ENCODE data around the gene BBS9. TPM values are rescaled to one million over a fixed set of nuclear protein-coding genes. Genes with fewer than 3 reads are reported as not detected.

The BBS9 gene
- total and polyA plus RNA-seq, 2 donors (not counting 1 experiment from before 2014, with no cell fraction given), result 8.4 to 45.2 TPM

DNA sequence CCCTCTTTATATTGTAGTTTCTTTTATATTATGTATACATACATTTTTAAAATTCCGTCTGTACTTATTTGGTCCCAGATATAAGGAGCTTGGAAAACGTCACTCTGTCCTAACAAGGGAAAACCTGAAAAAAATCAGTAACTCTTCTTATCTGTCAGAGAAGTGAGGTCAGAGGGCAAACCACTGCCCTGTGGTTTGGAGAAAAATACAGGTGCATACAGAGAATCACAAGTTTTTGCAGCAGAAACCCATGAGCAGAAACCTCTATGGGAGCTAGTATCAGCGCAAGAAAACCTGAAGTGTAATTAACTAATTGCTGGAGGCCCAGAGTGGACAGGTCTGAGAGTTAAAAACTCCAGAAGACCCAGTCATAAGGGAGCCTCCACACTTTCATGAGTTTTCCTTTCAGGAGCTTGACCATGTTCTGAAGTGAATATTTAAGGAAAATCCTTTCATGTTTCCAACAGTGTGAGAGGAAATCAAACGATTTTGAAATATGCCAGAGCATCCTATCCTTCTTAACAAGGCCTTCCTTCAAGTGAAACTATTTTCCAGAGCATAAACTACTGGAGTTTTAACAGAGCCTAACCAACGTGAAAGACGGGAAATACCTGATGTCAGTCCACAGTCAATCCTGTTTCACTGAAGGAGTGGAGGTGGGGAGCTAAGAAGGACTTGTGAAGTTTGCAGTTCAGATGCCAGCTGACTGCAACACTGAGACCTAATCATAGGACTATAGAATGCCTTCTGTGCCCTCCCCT is 485.2 kb downstream of the BBS9 start:
- Mint-ChIP-seq H3K4me1 (no peaks in the 10 kb centered on the region), H3K27me3 (no peaks in the 10 kb centered on the region), H3K27ac (no peak overlapping the region), H3K4me3 (no peak overlapping the region), H3K9me3 (ENCODE audit: insufficient read depth) (peaks cover 3% of the 10 kb centered on the region)
- 100% methylated on average over 3 of the region's 6 CpGs for WGBS (ENCODE audit: insufficient coverage)
- TF ChIP-seq EZH2 (IDR thresholded peaks at IDR 0.05; ENCODE audit: borderline replicate concordance, insufficient read depth, low read depth, low read length, poor library complexity, severe bottlenecking), result no peak
- TF ChIP-seq, protein P1, sequence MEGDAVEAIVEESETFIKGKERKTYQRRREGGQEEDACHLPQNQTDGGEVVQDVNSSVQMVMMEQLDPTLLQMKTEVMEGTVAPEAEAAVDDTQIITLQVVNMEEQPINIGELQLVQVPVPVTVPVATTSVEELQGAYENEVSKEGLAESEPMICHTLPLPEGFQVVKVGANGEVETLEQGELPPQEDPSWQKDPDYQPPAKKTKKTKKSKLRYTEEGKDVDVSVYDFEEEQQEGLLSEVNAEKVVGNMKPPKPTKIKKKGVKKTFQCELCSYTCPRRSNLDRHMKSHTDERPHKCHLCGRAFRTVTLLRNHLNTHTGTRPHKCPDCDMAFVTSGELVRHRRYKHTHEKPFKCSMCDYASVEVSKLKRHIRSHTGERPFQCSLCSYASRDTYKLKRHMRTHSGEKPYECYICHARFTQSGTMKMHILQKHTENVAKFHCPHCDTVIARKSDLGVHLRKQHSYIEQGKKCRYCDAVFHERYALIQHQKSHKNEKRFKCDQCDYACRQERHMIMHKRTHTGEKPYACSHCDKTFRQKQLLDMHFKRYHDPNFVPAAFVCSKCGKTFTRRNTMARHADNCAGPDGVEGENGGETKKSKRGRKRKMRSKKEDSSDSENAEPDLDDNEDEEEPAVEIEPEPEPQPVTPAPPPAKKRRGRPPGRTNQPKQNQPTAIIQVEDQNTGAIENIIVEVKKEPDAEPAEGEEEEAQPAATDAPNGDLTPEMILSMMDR (IDR thresholded peaks at IDR 0.05), result no peak
- H3K9me3 ChIP-seq (ENCODE audit: control extremely low read depth in 1 of 3, control insufficient read depth in 2 of 3, insufficient read depth in 1 of 3, low read length in 2 of 3), result no peaks in the 10 kb centered on the region
- H3K27me3 ChIP-seq (replicated peaks in 1 of 4; ENCODE audit: control extremely low read depth in 1 of 4, control insufficient read depth in 3 of 4, insufficient read depth in 4 of 4, low read length in 3 of 4), result no peaks in the 10 kb centered on the region
- CTCF ChIA-PET, result no interaction called here
- no peak overlapping the region for H3K4me2 ChIP-seq (replicated peaks; ENCODE audit: low read depth, low read length, poor library complexity, severe bottlenecking)
- no peaks in the 10 kb centered on the region for H3K79me2 ChIP-seq (ENCODE audit: control insufficient read depth, insufficient read depth, low read length)
- H3K4me3 ChIP-seq (ENCODE audit: control extremely low read depth in 1 of 5, extremely low read depth in 1 of 5, insufficient read depth in 1 of 5, low read depth in 2 of 5, low read length in 4 of 5), result no peak overlapping the region
- no peaks in the 10 kb centered on the region for H3K4me1 ChIP-seq (ENCODE audit: control insufficient read depth in 2 of 2, insufficient read depth in 2 of 2, low read length in 2 of 2)
- POLR2A ChIA-PET, result no interaction called here
- intact Hi-C loops (cut with micrococcal nuclease), result no loop called here
- ATAC-seq (ENCODE audit: low read depth), result no peak
- no peak overlapping the region for H3K9ac ChIP-seq (ENCODE audit: low read length)
- no peak for DNase-seq
- no peak overlapping the region for H3K27ac ChIP-seq (ENCODE audit: low read length in 2 of 2)
- H4K20me1 ChIP-seq (ENCODE audit: control insufficient read depth, insufficient read depth, low read length, poor library complexity, severe bottlenecking), result no peaks in the 10 kb centered on the region
- no peak overlapping the region for H2AFZ ChIP-seq (ENCODE audit: insufficient read depth, low read depth, low read length, poor library complexity, severe bottlenecking)
- H3K36me3 ChIP-seq (replicated peaks in 1 of 2; ENCODE audit: control extremely low read depth in 1 of 2, control insufficient read depth in 1 of 2, extremely low read depth in 1 of 2, insufficient read depth in 2 of 2, low read length in 1 of 2), result no peaks in the 10 kb centered on the region

DNA sequence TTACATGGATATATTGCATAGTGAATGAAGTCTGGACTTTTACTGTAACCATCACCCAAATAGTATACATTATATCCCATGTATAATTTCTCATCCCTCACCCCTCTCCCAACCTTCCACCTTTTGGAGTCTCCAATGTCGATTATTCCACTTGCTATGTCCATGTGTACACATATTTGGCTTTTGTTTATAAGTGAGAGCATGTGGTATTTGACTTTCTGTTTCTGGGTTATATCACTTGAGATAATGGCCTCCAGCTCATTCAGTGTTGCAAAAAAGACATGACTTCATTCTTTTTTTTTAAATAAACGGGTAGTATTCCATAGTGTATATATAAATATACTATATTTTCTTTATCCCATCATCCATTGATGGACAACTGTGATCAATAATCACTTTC is 487.4 kb downstream of the BBS9 start:
- CTCF ChIA-PET, result no interaction called here
- no peak overlapping the region for H3K4me3 Mint-ChIP-seq
- POLR2A ChIA-PET, result no interaction called here

More for the DNA sequence above, 487.4 kb downstream of the BBS9 start:
- no peak overlapping the region for H3K4me2 ChIP-seq (replicated peaks; ENCODE audit: low read depth, low read length, poor library complexity, severe bottlenecking)
- Mint-ChIP-seq H3K4me1 (no peaks in the 10 kb centered on the region), H3K27me3 (no peaks in the 10 kb centered on the region), H3K9me3 (ENCODE audit: insufficient read depth) (peaks cover 5% of the 10 kb centered on the region), H3K27ac (no peak overlapping the region)
- H3K4me1 ChIP-seq (ENCODE audit: control insufficient read depth in 2 of 2, insufficient read depth in 2 of 2, low read length in 2 of 2), result no peaks in the 10 kb centered on the region
- H3K4me3 ChIP-seq (ENCODE audit: control extremely low read depth in 1 of 5, extremely low read depth in 1 of 5, insufficient read depth in 1 of 5, low read depth in 2 of 5, low read length in 4 of 5), result no peak overlapping the region
- H3K79me2 ChIP-seq (ENCODE audit: control insufficient read depth, insufficient read depth, low read length), result no peaks in the 10 kb centered on the region
- no peak for ATAC-seq (ENCODE audit: low read depth)
- no peaks in the 10 kb centered on the region for H3K36me3 ChIP-seq (replicated peaks in 1 of 2; ENCODE audit: control extremely low read depth in 1 of 2, control insufficient read depth in 1 of 2, extremely low read depth in 1 of 2, insufficient read depth in 2 of 2, low read length in 1 of 2)
- TF ChIP-seq, protein P1 (IDR thresholded peaks at IDR 0.05), result no peak
- no peak for TF ChIP-seq EZH2 (IDR thresholded peaks at IDR 0.05; ENCODE audit: borderline replicate concordance, insufficient read depth, low read depth, low read length, poor library complexity, severe bottlenecking)
- intact Hi-C loops (cut with micrococcal nuclease), result no loop called here
- H2AFZ ChIP-seq (ENCODE audit: insufficient read depth, low read depth, low read length, poor library complexity, severe bottlenecking), result no peak overlapping the region
- no CpG with 5 or more reads among the region's 2 CpGs for whole genome bisulfite sequencing (ENCODE audit: insufficient coverage)
- no peak for DNase-seq
- no peak overlapping the region for H3K27ac ChIP-seq (ENCODE audit: low read length in 2 of 2)
- H4K20me1 ChIP-seq (ENCODE audit: control insufficient read depth, insufficient read depth, low read length, poor library complexity, severe bottlenecking), result no peaks in the 10 kb centered on the region
- peaks cover 0 to 4% (median 0%) of the 10 kb centered on the region in 3 donors for H3K9me3 ChIP-seq (ENCODE audit: control extremely low read depth in 1 of 3, control insufficient read depth in 2 of 3, insufficient read depth in 1 of 3, low read length in 2 of 3)
- no peaks in the 10 kb centered on the region for H3K27me3 ChIP-seq (replicated peaks in 1 of 4; ENCODE audit: control extremely low read depth in 1 of 4, control insufficient read depth in 3 of 4, insufficient read depth in 4 of 4, low read length in 3 of 4)
- no peak overlapping the region for H3K9ac ChIP-seq (ENCODE audit: low read length)

All from B cell (primary cell).